ENCODE results near the gene FN3KRP.

FN3KRP gene

GRCh38 chr17:82703036-82703745 lies 13.3 kb upstream of the FN3KRP start:
- DNase-seq (ENCODE audit: low read depth), result no peak
- H3K4me3 ChIP-seq (ENCODE audit: low read depth, low read length), result no peak overlapping the region
- no peak for TF ChIP-seq MYC (IDR thresholded peaks at IDR 0.05; ENCODE audit: low read depth, low read length)
- TF ChIP-seq CTCF (IDR thresholded peaks at IDR 0.05; ENCODE audit: low read depth, low read length), result no peak
- no peak for TF ChIP-seq POLR2A (IDR thresholded peaks at IDR 0.05; ENCODE audit: extremely low read depth, insufficient read length)
- no peak for TF ChIP-seq MAX (IDR thresholded peaks at IDR 0.05; ENCODE audit: low read depth, low read length)

- DNase-seq (ENCODE audit: low read depth), result no peak
- no peak overlapping the region for H3K4me3 ChIP-seq (ENCODE audit: low read depth, low read length)
- no peak for TF ChIP-seq POLR2A (IDR thresholded peaks at IDR 0.05; ENCODE audit: extremely low read depth, insufficient read length)
- TF ChIP-seq MYC (IDR thresholded peaks at IDR 0.05; ENCODE audit: low read depth, low read length), result no peak
- TF ChIP-seq MAX (IDR thresholded peaks at IDR 0.05; ENCODE audit: low read depth, low read length), result no peak
- no peak for TF ChIP-seq CTCF (IDR thresholded peaks at IDR 0.05; ENCODE audit: low read depth, low read length)
Measured at GRCh38 chr17:82703935-82704865, 12.3 kb upstream of the FN3KRP start.

GRCh38 chr17:82704886-82705285 lies 11.6 kb upstream of the FN3KRP start:
- no peak overlapping the region for H3K4me3 ChIP-seq (ENCODE audit: low read depth, low read length)
- TF ChIP-seq POLR2A (IDR thresholded peaks at IDR 0.05; ENCODE audit: extremely low read depth, insufficient read length) (no peak), CTCF (IDR thresholded peaks at IDR 0.05; ENCODE audit: low read depth, low read length) (no peak), MAX (IDR thresholded peaks at IDR 0.05; ENCODE audit: low read depth, low read length) (no peak), MYC (IDR thresholded peaks at IDR 0.05; ENCODE audit: low read depth, low read length) (no peak)
- no peak for DNase-seq (ENCODE audit: low read depth)

- TF ChIP-seq CTCF (IDR thresholded peaks at IDR 0.05; ENCODE audit: low read depth, low read length), result no peak
- no peak for DNase-seq (ENCODE audit: low read depth)
- H3K4me3 ChIP-seq (ENCODE audit: low read depth, low read length), result no peak overlapping the region
Measured at GRCh38 chr17:82705756-82706155, 10.8 kb upstream of the FN3KRP start.

- no peak for TF ChIP-seq CTCF (IDR thresholded peaks at IDR 0.05; ENCODE audit: low read depth, low read length)
- TF ChIP-seq POLR2A (IDR thresholded peaks at IDR 0.05; ENCODE audit: extremely low read depth, insufficient read length), result no peak
- no peak for TF ChIP-seq MAX (IDR thresholded peaks at IDR 0.05; ENCODE audit: low read depth, low read length)
- no peak for TF ChIP-seq MYC (IDR thresholded peaks at IDR 0.05; ENCODE audit: low read depth, low read length)
- no peak for DNase-seq (ENCODE audit: low read depth)
- no peak overlapping the region for H3K4me3 ChIP-seq (ENCODE audit: low read depth, low read length)
Measured at GRCh38 chr17:82709024-82709675, 7.4 kb upstream of the FN3KRP start.
